Mucosa of descending colon (tissue), 3 donors: Measurements from ENCODE around the gene CISH. TPM values are rescaled to one million over a fixed set of nuclear protein-coding genes. Genes with fewer than 3 reads are reported as not detected.

Experiments used
- ATAC-seq: fragments of 200-7000 bp; cut with Tn5 transposase; one replicate; pipeline ENCODE4 v1.9.1; 2020; ENCODE audit warnings: mild to moderate bottlenecking, moderate library complexity
- DNase-seq, 3 donors: peaks; one replicate each; pipeline ENCODE4 v3.0.0-alpha.2; 2020
- H3K36me3 ChIP-seq: fragments of 200-600 bp; one replicate; pipeline ENCODE4 v1.8.0; 2021; ENCODE audit warnings: low read depth, mild to moderate bottlenecking
- H3K4me1 ChIP-seq: fragments of 200-600 bp; one replicate; pipeline ENCODE4 v1.8.0; 2021; ENCODE audit warnings: low read depth, mild to moderate bottlenecking
- H3K4me3 ChIP-seq: fragments of 200-600 bp; one replicate; pipeline ENCODE4 v1.8.0; 2021; ENCODE audit warnings: mild to moderate bottlenecking
- H3K9me3 ChIP-seq: fragments of 200-600 bp; one replicate; pipeline ENCODE4 v1.8.0; 2021; ENCODE audit warnings: mild to moderate bottlenecking
- CTCF ChIP-seq: fragments of 200-600 bp; IDR thresholded peaks from one replicate; pipeline ENCODE4 v1.8.0; 2022; ENCODE audit warnings: antibody characterized with exemption, mild to moderate bottlenecking
- intact Hi-C, 2 donors: fragments of 100-400 bp; cut with DNase I in 1 of 2; cut with micrococcal nuclease in 1 of 2; formaldehyde crosslinking; loops; one replicate each; pipeline versions ENCODE4 v1.11.0 to v1.11.1; 2022; cut with DNase I, micrococcal nuclease
- total RNA-seq, 3 donors: library from RNA; stranded (reverse); fragmentation: NEBNext Ultra II Directional in 2 of 3; extraction: Animal tissue kit (Norgen Biotek cat#: 25700) in 2 of 3; gene quantifications; one replicate each; pipeline versions ENCODE4 v1.2.1 to v1.2.4, GENCODE V29; 2021 to 2023
- donor health status: DM: no; HTN: no; CAD: no; lungs with moderate emphysema.
- donor health status: DM: no; HTN: no; CAD: no.
- donor health status: DM: no; HTN: yes; CAD: no.

Gene CISH
- total RNA-seq, 3 donors from 2014 or later: 12.7 to 21.4 (median 19.2) TPM

- ATAC-seq (no peak), DNase-seq (no peak)
- Histone ChIP-seq H3K9me3 (no peaks in the 10 kb centered on the region), H3K4me1 (peaks cover 19% of the 10 kb centered on the region), H3K36me3 (no peaks in the 10 kb centered on the region), H3K4me3 (no peak overlapping the region)
- no peak for TF ChIP-seq CTCF
- intact Hi-C loops: no loop called here
Observed at GRCh38 chr3:50628601-50629000, 17.0 kb upstream of the CISH start.

GRCh38 chr3:50627407-50628051 is 16.0 kb upstream of the CISH start:
- Histone ChIP-seq H3K36me3 (no peaks in the 10 kb centered on the region), H3K4me1 (peaks cover 20% of the 10 kb centered on the region), H3K9me3 (no peaks in the 10 kb centered on the region), H3K4me3 (no peak overlapping the region)
- intact Hi-C loops: no loop called here
- no peak for TF ChIP-seq CTCF
- ATAC-seq: peak; percentile 71
- no peak for DNase-seq

- no peak for DNase-seq
- Histone ChIP-seq H3K36me3 (no peaks in the 10 kb centered on the region), H3K4me1 (peaks cover 17% of the 10 kb centered on the region), H3K4me3 (no peak overlapping the region), H3K9me3 (no peaks in the 10 kb centered on the region)
- intact Hi-C loops: no loop called here
- ATAC-seq: no peak
- no peak for TF ChIP-seq CTCF
Observed at GRCh38 chr3:50626401-50626800, 14.8 kb upstream of the CISH start.

- no peak overlapping the region for H3K4me3 ChIP-seq
- H3K9me3 ChIP-seq: no peaks in the 10 kb centered on the region
- ATAC-seq (peak; percentile 50), DNase-seq (peak in 1 of 3 donors; percentile 34)
- no peak for TF ChIP-seq CTCF
- intact Hi-C loops: no loop called here
- H3K36me3 ChIP-seq: no peaks in the 10 kb centered on the region
- H3K4me1 ChIP-seq: peaks cover 17% of the 10 kb centered on the region
Observed at GRCh38 chr3:50625231-50626182, 13.9 kb upstream of the CISH start.

GRCh38 chr3:50624634-50625033 is 13.1 kb upstream of the CISH start:
- TF ChIP-seq CTCF: no peak
- Histone ChIP-seq H3K4me1 (peaks cover 17% of the 10 kb centered on the region), H3K9me3 (no peaks in the 10 kb centered on the region), H3K4me3 (no peak overlapping the region), H3K36me3 (no peaks in the 10 kb centered on the region)
- intact Hi-C loops: no loop called here
- ATAC-seq: peak; percentile 20
- no peak for DNase-seq
